GM12878 (cell line): ENCODE results near the gene DNAJC7. TPM values are rescaled to one million over a fixed set of nuclear protein-coding genes. Genes with fewer than 3 reads are reported as not detected.

Experiments
- ATAC-seq: fragments of 200-7000 bp; cut with Tn5 transposase; 3 replicates; pipeline ENCODE4 v1.9.1; 2020; ENCODE audit warnings: mild to moderate bottlenecking, moderate library complexity
- BruUV-seq: library from RNA; stranded (reverse); fragments of 400-500 nt; replicated peaks from 2 replicates; lab custom pipeline; 2021; lab: Mats Ljungman, UMichigan
- CTCF ChIA-PET: fragments of 300-600 bp; sonication (Branson Sonifier 250); formaldehyde crosslinking; extraction: SDS; loops from one replicate; lab custom pipeline; 2021; ENCODE audit warnings: inconsistent platforms; lab: Yijun Ruan, JAX
- POLR2A ChIA-PET: fragments of 350-600 bp; formaldehyde crosslinking; extraction: SDS; loops from one replicate; lab custom pipeline; 2021; ENCODE audit warnings: inconsistent platforms; lab: Charles Lee
- RAD21 ChIA-PET: fragments of 300-600 bp; sonication (Branson Sonifier 250); formaldehyde crosslinking; loops from one replicate; lab custom pipeline; 2023; ENCODE audit warnings: antibody characterized with exemption; ENCODE audit not compliant: unreplicated experiment; lab: Charles Lee
- SMC1A ChIA-PET: fragments of 300-600 bp; sonication (Branson Sonifier 250); formaldehyde crosslinking; loops from one replicate; lab custom pipeline; 2023; ENCODE audit not compliant: unreplicated experiment, uncharacterized antibody; lab: Charles Lee
- DNase-seq: peaks from one replicate; pipeline ENCODE4 v3.0.0-alpha.2; 2011; ENCODE audit warnings: low read depth, low spot score
- FAIRE-seq: peaks from 3 replicates; lab custom pipeline; 2011; peaks lifted over from hg19 to GRCh38; lab: Jason Lieb, UNC
- H2AFZ ChIP-seq: 2 replicates; pipeline ENCODE4 v1.6.0; 2011; ENCODE audit warnings: low read depth, low read length, control low read depth; ENCODE audit not compliant: control insufficient read depth
- H3K27ac ChIP-seq: 2 replicates; pipeline ENCODE4 v1.5.1; 2011; ENCODE audit warnings: control low read depth; ENCODE audit not compliant: control insufficient read depth, insufficient read depth
- H3K27me3 ChIP-seq, 2 experiments: replicated peaks in 1 of 2; 2 replicates each; pipeline versions ENCODE4 v1.6.0 to v1.6.1; 2011; ENCODE audit warnings: low read length in 1 of 2; ENCODE audit not compliant: control insufficient read depth in 2 of 2, insufficient read depth in 2 of 2
- H3K36me3 ChIP-seq, 2 experiments: 2 replicates each; pipeline ENCODE4 v1.5.1; 2011; ENCODE audit warnings: low read length in 1 of 2; ENCODE audit not compliant: control insufficient read depth in 2 of 2, insufficient read depth in 2 of 2
- H3K4me1 ChIP-seq: 2 replicates; pipeline ENCODE4 v1.6.1; 2011; ENCODE audit warnings: mild to moderate bottlenecking, low read length, moderate library complexity, mixed read lengths; ENCODE audit not compliant: control insufficient read depth, insufficient read depth
- H3K4me2 ChIP-seq: 2 replicates; pipeline ENCODE4 v1.6.0; 2011; ENCODE audit warnings: control low read depth; ENCODE audit not compliant: control insufficient read depth, insufficient read depth
- H3K4me3 ChIP-seq: fragments of 200-600 bp; sonication (generic); 2 replicates; pipeline ENCODE4 v1.5.1; 2016
- H3K79me2 ChIP-seq: 2 replicates; pipeline ENCODE4 v1.6.0; 2011; ENCODE audit warnings: low read length; ENCODE audit not compliant: control insufficient read depth, insufficient read depth
- H3K9ac ChIP-seq: 2 replicates; pipeline ENCODE4 v1.8.0; 2011; ENCODE audit warnings: low read length, control low read depth, mixed read lengths; ENCODE audit not compliant: control insufficient read depth, insufficient read depth
- H3K9me3 ChIP-seq: replicated peaks from 3 replicates; pipeline ENCODE4 v1.5.1; 2011; ENCODE audit warnings: mild to moderate bottlenecking, low read length; ENCODE audit not compliant: control insufficient read depth, insufficient read depth
- H4K20me1 ChIP-seq: 2 replicates; pipeline ENCODE4 v1.6.0; 2011; ENCODE audit not compliant: control insufficient read depth, insufficient read depth
- BHLHE40 ChIP-seq, 2 experiments: fragments of 450-650 bp in 1 of 2; IDR thresholded peaks; 2 replicates each; pipeline ENCODE4 v1.6.1; 2011 to 2017; ENCODE audit warnings: low read depth in 2 of 2, borderline replicate concordance in 1 of 2, improper control_type of control experiment in 1 of 2, low read length in 1 of 2, mild to moderate bottlenecking in 1 of 2
- FOXM1 ChIP-seq: IDR thresholded peaks from 2 replicates; pipeline ENCODE4 v1.6.1; 2012; ENCODE audit warnings: low read depth, mild to moderate bottlenecking, inconsistent platforms, low read length, moderate library complexity
- LARP7 ChIP-seq: fragments of 450-650 bp; IDR thresholded peaks from 2 replicates; pipeline ENCODE4 v1.6.1; 2017; ENCODE audit warnings: mild to moderate bottlenecking
- POLR2A ChIP-seq: IDR thresholded peaks from 2 replicates; pipeline ENCODE4 v1.6.1; 2011; ENCODE audit warnings: low read depth, mild to moderate bottlenecking, low read length
- WGBS: methylation state at CpG from one replicate; pipeline ENCODE4 v1.1.6; 2016; ENCODE audit warnings: low lambda C conversion rate; ENCODE audit not compliant: insufficient replicate concordance, insufficient coverage; ENCODE audit errors: missing lambda C conversion rate; 5-methylcytosine and 5-hydroxymethylcytosine counted together
- in situ Hi-C: fragments of 300-500 bp; cut with MboI; formaldehyde crosslinking; loops from 9 replicates; pipeline ENCODE4 v1.14.3; 2018; ENCODE audit warnings: mixed read lengths
- intact Hi-C: fragments of 100-400 bp; cut with micrococcal nuclease; formaldehyde crosslinking; loops from one replicate; pipeline ENCODE4 v1.14.2; 2022; ENCODE audit not compliant: unreplicated experiment
- polyA plus RNA-seq, 11 experiments: library from polyadenylated mRNA; depleted of rRNA in 4 of 11; unstranded in 6 of 11; stranded (reverse) in 5 of 11; fragments of >200 nt; fragmentation: Nextera tagmentation in 4 of 11; fragmentation: Illumina TruSeq in 1 of 11; extraction: Ambion mirVana in 4 of 11; extraction: Trizol in 1 of 11; gene quantifications; 1 replicate in 1 of 11; 2 replicates in 10 of 11; pipeline versions ENCODE4 v1.2.1 to v1.2.3, GENCODE V29; 2011 to 2016; ENCODE audit warnings: inconsistent platforms in 2 of 11, missing spikeins in 2 of 11, low read depth in 1 of 11
- total RNA-seq, 4 experiments: library from RNA; depleted of rRNA in 3 of 4; stranded (reverse); fragments of >200 nt in 3 of 4; fragmentation: Illumina TruSeq in 1 of 4; extraction: Trizol in 1 of 4; gene quantifications; 2 replicates each; pipeline versions ENCODE4 v1.2.1 to v1.2.3, GENCODE V29; 2013 to 2021

DNAJC7 gene
- total and polyA plus RNA-seq, 10 of the 15 experiments (the other 5 are each of a cell fraction or from before 2014, with no cell fraction given): 60.1 to 173 (median 94.9) TPM

DNA sequence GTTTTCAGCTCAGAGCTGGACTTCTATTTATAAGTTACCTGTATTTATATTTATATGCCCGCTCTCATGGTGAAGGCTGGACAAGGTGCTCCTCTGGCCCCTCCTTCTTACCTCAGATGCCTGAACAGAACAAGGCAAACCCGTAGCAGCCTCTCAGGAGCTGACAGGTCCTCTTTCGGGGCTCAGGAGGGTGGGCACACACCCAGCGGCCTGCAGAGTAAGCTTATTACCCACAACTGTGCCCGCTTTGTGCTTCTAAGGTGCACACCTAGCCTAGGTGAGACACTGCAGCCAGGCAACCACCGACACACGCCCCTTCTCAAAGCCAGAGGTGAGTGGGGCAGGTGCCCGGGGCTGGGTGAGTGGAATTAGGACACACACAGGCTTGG lies 7.9 kb upstream of the DNAJC7 start:
- Histone ChIP-seq H3K4me3 (no peak overlapping the region), H2AFZ (no peak overlapping the region)
- BruUV-seq: no TSS peak
- SMC1A ChIA-PET: interaction anchor here (0.8 to 2.7 kb wide), 18 partner anchors 12 to 378 kb away, joined by 3 to 16 read pairs (median 4); partner anchors contain the start of genes DHX58, KCNH4 and STAT3
- TF ChIP-seq FOXM1 (no peak), LARP7 (0 out of 2 replicates have a peak, but pooled peaks have one; percentile 30), BHLHE40 (IDR thresholded peaks at IDR 0.05; ENCODE audit: borderline replicate concordance in 1 of 2, low read depth in 2 of 2, low read length in 1 of 2) (0 out of 4 replicates have a peak, but pooled peaks of 1 of the 2 experiments have one; percentile 2), POLR2A (0 out of 2 replicates have a peak, but pooled peaks have one; percentile 11)
- TF ChIP-seq, all 136 proteins: peak for 3
- Histone ChIP-seq H3K4me1 (peaks cover 20% of the 10 kb centered on the region), H3K27me3 (no peaks in the 10 kb centered on the region), H3K9ac (no peak overlapping the region; the same call in 1 of the 2 replicates), H3K9me3 (no peaks in the 10 kb centered on the region), H3K36me3 (peaks cover 0 to 13% of the 10 kb centered on the region in 2 experiments; a peak in 2 of 4 replicates), H3K79me2 (peaks cover 13% of the 10 kb centered on the region), H3K4me2 (peak overlapping the region; percentile 65), H3K27ac (peak overlapping the region; percentile 58; the same call in 1 of the 2 replicates), H4K20me1 (no peaks in the 10 kb centered on the region)
- intact Hi-C loops: loop anchor here (1.0 to 5.0 kb wide), 3 partner anchors 37 to 91 kb away; no protein-coding TSS in a partner anchor
- in situ Hi-C loops: no loop called here
- POLR2A ChIA-PET: interaction anchor here (0.6 to 1.5 kb wide), 5 partner anchors 11 to 288 kb away, joined by 3 to 12 read pairs (median 4); partner anchors contain the start of gene DHX58
- CTCF ChIA-PET: interaction anchor here (0.6 to 10.1 kb wide), 28 partner anchors 9 to 250 kb away, joined by 3 to 83 read pairs (median 6); partner anchors contain the start of genes CNP, DHX58, DNAJC7 and KCNH4
- ATAC-seq (no peak; the same call in 2 of the 3 replicates), FAIRE-seq (no peak), DNase-seq (no peak)
- RAD21 ChIA-PET: interaction anchor here (1.2 to 2.9 kb wide), 5 partner anchors 9 to 156 kb away, joined by 3 to 17 read pairs (median 5); partner anchors contain the start of gene DHX58
- 51% methylated on average over 8 of the region's 8 CpGs for WGBS
